SW480 (cell line): ENCODE results near the gene PAMR1.

Source experiments
- DNase-seq: peaks from one replicate; pipeline ENCODE4 v3.0.0-alpha.2; 2016; ENCODE audit warnings: low spot score

The PAMR1 gene

DNA sequence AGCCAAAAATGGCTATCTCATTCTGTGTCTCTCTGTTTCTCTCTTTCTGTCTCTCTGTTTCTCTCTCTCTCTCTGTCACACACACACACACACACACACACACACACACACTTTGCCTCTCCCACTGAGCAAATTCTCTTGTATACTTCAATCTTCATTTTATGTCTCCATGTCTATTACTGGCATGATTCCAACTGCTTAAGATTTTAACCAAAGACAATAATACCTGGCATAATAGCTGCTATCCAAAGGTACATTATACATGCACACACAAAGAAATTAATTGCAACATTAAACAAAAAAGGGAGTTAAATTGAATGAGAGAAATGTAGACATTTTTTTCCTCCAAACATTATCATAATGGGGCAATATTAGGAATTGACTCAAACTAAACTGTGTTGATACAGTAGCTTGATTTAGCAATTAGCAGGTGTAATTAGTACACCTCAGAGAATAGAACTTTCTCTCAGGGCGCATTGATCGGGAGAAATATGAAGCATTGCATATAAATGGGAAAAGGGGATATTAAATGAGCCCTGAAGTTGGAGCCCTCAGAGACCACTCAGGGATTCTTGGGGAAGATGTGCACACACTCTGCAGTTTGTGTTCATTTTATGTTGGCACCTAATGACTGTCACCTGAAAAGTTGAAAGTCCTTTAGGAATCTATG lies 88.7 kb downstream of the PAMR1 start:
- DNase-seq: no peak

DNA sequence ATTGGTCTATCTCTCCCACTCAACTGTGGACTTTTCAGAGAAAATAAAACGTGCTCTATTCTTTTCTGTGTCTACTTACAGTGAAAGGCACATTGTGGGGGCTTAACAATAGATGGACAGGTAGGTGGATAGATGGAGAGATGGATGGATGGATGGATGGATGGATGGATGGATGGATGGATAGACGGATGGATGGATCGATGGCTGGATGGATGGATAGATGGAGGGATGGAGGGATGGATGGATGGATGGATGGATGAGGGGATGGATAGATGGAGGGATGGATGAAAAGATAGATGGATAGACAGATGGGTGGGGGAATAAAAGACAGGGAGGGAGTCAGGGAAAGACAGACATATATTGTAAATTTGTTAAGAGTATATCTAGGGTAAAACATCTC lies 91.8 kb downstream of the PAMR1 start:
- DNase-seq: no peak

DNA sequence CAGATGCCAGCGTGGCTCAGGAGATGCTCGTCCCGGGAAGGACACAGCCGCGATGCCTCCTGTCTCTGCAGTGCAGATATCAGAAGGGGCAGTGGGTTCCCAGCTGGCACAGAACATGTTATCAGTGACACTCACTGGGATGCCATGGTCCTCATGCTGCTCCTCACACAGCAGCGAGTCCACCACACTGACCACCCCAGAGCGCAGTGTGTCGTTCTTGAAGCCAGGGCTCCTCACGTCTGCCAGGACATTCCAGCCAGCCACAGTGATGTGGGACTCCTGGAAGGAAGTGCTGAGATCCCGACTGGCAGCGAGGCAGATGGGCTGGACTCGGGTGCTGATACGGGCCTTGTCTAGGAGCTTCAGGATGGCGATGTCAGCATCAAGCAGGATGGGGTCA lies 93.0 kb downstream of the PAMR1 start:
- no peak for DNase-seq

DNA sequence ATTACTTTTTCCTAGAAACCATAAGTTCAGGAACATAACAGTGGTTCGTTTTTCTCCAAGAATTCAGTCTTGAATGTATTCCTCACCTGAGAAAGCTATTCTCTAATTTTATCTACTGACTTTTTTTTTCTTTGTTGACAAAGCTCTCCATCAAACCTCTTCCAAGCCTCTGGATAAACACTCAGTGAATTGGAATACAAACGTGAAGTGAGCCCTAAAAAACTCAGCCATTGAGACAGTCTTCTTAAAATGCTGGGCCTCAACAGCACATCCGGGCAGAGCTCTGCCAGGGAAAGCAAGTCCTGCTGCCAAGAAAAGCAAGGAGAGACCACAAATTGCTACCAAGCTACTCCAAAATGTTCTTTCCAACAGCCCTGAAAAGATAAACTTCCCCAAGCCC lies 98.3 kb downstream of the PAMR1 start:
- DNase-seq: no peak

DNA sequence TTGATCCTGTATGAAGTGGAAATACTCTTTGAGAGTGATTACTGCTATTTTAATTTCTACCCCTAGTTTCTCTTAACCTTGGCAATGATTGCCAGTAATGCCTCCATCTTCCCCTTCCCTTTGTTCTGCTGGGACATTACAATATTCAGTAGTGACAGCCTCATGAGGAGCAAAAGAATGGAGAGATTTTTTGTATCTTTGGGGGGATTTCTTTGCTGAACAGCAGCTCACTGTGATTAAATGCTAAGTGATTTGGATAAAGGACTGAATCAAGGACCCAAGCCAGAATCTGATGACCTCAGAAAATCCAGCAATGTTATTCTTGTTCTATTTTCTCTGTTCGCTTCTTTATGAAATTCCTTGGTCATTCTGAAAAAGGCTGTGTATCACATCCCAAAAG lies 99.1 kb downstream of the PAMR1 start:
- no peak for DNase-seq

DNA sequence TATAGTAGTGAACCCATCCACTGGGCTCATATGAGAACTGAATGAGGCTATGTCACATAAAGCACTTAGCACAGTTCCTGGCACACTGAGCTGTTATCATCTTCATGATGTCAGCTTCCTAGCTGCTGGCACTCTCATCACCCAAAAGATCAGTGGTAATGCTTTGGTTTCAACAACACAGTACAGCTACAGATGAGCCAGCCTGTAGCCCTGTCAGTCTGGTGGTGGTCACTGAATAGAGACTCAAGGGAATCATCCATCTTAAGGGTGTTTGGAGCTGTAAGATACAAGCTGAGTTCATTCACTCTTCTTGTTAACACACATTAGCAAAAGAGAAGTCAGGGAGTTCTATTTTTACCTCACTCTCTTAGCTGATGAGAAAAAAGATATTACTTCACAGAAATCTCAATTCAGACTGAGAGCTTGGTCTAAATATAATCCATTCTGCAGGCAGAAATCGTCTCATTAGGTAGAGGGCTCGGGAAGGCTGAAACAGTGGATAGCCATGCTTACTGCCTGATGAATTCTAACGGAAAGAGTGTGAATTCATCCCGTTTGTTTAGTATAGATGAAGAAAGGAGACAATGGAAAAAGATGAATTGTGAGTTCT lies 99.7 kb downstream of the PAMR1 start:
- no peak for DNase-seq

DNA sequence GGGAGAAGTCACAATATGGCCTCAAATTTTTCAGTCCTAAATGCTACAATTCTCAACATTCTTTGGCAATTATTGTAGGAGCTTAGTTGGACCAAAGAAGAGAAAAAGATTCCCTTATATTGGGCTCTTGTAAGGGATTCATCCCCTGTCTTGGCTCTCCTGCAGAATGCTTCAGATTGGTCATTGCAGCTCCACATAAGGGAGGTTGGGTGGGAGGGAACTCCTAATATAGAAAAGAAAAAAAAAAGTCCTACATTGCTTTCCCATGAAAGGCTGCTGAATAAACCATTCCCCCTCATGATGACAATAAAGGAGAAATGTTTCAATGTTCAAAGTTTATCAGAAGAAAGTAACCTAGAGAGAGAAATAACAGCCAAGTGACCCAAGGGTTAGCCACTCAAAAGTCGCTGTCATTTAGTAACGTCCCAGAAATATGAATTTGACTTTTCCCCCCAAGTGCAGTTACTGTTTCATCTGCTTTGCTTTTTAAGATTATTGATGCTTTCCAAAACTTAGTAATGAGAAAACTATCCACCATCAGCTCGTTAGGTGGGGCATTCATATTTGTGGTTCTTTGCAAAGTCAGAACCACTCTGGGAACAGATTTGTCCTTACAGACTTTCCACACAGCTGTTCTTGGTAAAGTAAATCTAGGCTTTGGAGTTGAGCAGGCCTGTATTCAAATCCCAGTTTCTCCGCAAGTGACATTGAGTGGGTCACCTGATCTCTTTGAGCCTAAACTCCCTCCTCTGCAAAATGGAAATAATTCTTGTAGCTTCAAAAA lies 101.1 kb downstream of the PAMR1 start:
- no peak for DNase-seq

DNA sequence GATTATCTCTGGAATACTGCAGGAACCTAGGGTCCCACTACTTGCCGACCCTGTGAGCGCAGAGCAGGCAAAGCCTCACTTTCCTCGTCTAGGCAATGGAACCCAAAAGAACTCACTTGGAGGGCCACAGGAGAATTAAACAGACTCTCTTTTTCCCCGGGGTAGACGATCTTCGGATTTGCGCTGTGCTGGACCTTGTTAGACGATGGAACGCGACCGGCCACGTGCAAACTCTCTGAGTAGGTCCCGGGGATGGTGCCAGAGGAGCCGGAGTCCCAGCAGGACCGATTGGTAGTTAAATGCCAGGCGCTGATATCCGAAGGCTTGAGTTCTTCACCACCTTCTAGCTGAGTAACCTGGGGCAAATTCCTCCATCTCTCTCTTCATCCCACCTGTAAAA lies 105.0 kb downstream of the PAMR1 start:
- DNase-seq: no peak

DNA sequence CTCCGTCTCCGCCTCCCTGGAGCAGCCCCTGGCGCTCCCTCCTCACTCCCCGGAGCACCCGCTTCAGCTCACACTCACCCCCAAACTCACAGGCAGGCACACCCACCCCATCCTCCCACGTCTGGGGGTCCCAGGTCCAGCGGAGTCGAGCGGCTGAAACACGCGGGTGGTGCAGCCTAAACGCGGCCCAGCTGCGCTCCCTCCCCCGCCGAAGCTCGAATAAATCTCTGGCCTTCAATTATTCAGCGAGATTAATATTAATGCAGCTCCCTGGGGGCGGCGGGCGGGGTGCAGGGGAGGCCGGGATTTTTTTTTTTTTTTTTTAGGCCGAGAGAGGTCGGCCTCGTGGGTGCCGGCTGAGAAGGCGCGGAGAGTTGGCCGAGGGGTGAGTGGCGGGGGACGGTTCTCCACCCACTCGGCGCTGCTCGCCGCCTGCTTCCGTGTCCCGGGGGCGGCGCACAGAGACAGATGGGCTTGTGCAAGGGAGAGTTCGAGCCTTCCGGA lies 105.5 kb downstream of the PAMR1 start:
- DNase-seq: no peak

DNA sequence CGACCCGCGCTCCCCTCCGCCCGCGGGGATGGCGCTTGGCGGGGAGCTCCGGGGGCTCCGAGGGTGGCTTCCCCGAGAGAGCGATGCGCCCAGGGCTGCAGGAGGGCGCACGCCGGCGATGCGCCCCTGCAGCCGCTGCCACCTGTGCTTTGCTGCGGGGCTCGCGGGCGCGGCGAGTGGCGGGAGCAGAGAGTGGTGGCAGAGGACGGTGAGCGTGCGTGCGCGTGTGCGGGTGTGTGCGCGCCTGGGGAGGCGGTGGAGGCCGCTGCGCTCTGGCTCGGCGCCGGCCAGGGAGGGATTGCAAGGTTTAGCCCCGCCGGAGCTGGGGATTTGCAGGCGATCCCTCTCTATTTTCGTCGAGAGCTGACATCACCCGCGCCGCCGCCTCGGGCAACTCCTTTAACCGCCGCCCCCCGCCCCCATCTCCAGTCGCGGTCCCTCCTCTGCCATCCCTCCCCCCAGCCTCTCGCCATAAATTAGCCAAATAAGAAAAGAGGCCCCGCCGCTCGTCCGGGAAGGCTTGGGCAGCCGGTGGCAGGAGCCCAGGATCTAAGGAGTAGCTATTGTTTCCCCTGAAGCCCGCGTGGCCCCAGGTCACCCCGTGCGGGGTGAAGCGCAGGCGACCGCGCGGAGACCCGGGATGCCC lies 106.1 kb downstream of the PAMR1 start, which contains the start of gene SLC1A2:
TSS of gene SLC1A2 (minus strand) at position 375 of the 646 bp plus-strand sequence. CDS start 592 bp downstream, outside the sequence.
- DNase-seq: peak; percentile 29

DNA sequence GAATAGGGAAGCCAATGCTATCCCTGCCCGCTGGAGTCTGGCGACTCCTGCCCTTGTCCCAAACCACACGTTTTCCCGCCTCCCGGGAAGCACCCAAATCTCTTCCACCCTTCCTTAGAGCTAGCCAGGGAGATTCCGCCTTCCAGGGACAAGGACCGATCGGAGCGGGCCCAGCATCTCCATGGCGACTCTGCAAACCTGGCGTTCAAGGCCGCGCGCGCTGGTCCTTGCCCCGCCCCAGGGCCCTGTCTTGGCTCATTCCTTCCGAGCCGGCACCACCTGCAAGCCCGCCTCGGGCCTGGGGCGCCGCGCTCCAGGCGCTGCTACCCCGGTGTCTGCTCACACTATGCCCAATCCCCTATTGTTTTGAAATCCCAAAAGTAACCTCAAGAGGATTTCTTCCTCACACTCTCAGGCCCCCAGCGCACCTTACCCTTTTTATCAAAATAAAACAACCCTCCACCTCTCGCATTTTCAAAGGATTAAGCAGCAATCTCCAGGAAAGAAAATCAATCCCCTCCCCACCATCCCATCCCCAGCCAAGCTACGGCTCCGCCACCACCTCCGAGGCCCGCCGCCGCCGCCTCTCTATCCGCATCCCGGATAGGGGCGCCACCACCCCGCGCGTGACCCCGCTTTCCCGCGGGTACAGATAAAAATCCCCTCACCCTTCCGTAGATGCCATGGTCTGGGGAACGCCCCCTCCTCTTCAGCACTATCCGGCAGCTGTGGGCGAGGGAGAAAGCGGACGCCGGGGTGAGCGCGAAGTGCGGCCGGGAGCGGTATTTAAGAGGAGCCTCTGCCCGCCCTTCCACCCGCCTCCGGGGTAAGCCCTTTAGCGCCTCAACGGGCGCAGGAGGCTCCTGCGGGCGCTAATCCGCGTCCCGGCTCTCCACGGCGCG lies 106.9 kb downstream of the PAMR1 start:
- no peak for DNase-seq

DNA sequence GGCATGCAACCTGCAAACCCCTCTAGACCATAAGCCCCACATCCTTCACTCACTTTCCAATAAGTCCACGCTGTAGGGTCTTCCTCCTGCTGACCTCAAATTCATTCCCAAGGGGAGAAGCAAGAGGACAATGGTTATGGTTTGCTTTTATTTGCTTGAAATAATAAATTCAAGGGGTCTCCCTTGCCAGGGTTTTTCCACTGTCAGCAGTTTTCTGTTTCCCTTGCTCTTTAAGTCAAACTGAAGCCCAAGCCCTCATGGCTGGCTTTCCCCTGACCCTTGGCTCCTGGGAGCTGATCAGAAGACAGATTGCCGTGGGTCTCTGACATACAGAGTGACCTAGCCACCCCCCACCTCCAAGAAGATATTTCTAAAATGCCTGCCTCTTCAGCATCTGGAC lies 109.9 kb downstream of the PAMR1 start:
- DNase-seq: no peak

DNA sequence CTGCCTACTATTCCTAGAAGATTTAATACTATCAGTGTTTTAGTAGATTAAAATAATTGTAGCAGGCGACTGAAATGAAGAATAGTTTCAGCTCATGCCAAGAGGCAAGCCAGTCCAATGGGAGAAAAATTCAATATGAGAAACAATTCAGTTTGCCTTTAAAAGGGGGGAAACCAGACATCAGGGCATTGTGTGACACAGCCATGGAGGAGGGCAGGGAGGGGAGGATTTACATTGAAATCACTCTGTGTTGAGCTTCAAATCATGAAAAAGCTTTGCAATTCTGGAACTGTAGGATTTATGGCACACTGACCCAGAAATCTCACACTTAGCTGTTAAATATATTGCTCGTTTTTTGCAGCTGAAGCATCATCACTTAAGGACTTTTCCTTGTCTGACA lies 110.6 kb downstream of the PAMR1 start:
- DNase-seq: no peak

DNA sequence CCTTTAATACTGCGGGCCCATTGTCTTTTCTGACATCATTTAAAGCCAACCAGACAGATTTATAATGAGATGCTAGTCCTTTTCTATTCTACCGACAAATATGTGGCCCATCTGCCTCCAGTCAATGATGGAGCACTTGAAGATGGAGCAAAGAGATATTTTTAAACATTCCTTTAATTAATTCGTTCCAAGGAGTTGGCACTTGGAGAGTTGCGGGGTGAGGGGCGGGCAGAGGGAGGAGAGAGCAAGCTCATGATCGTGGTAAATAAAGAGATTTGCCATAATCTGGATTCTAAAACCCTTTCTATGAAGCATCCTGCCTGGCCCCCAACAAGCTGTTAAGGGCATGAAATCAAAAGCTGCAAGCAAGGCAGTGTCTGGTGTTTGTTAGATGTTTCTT lies 111.1 kb downstream of the PAMR1 start:
- no peak for DNase-seq

DNA sequence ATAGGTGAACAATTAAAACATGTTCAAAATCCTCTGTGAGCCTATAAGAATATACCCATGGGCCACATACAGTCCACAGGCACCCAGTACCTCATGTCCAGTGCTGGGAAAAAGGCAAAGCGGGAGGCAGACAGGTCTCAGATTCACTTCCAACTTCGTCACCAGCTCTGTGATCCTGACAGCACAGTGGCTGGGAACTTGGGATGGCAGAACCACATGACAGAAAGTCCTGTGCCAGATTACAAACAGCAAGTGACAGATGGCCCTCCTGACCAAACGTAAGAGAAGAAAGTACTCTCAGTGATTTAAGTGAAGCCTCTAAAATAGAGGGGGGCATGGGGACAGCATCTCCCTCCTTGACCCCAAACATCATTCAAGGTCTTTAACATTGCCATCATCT lies 111.8 kb downstream of the PAMR1 start:
- DNase-seq: no peak

DNA sequence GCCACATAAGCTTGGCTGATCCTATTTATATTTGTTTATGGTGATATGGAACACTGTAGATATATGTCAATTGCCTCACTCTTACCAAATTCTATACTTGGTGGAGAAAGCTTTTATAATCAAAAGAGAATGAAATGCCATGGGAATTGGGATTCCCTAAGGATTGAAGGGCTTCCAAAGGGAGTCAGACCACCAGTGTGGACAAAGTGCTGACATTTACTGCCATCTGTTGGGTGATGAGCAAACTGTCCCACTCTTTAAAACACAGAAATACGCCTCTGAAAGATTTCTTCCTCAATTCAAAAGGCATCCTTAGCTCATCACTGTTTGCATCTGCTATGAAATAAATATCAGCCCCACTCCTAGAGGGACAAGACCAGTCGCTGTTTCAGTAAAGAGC lies 113.1 kb downstream of the PAMR1 start:
- peak; percentile 46 for DNase-seq

DNA sequence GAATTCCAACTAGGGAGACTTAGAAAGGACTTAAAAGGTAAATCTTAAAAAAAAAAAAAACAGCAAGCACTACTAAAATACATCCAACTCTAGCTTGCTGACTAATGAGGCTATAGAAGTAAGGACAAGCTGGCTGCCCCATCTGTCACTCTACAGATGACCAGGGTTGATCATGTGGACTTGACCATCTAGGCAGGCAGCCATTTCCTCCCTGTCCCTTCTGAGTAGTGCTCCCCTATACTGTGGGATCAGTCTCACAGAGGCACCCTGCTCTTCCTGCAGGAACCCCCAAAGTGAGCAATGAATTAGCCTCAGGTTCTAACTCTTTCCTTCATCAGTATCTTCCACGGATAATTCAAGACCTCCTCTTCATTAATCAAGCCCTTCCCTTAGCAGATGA lies 118.4 kb downstream of the PAMR1 start:
- no peak for DNase-seq

DNA sequence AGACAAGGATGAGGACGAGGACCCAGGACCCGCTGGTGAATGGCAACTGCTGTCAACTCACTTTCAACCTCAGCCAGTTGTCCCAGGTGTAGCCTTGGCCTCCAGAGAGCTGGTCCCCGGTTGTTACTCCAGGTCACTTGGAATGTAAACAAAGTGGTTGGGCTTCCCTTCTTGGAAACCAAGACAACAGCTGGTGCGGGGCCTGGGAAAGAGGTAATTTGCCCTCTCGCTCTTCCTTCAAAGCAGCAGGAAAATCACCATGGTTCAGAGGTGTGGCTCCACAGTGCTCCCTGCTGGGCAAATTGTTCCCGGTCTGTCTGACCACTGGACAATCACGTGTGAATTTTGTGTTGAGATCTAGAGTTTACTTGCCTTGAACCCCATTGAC lies 121.0 kb downstream of the PAMR1 start:
- no peak for DNase-seq

DNA sequence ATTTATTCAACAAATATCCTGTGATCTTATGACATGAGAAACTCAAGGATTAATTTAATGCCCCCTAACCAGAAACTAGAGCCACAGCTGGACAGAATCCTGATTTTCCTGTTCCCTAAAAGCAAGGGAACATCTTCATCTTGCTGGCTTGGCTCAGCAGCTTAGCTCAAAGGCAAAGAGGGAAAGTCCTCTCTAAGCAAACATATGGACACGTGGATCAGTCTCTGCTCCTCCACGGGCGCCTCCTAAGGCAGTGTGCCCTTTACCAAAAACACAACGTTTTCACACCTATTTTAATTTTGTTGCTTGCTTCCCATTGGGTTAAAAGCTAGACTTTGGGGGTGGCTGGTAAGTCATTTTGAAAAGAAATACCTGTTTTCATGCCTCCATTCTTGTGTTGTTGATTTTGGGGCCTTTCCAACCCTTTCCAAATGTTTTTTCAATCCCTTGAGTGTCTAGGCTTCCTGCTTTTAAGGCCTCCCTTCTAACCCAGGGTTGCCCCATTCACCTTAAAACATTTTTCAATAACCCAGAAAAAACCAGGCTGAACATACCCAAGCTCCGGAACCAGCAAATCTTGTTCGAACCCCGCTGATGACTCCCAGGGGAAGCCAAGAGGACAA lies 121.5 kb downstream of the PAMR1 start:
- no peak for DNase-seq

DNA sequence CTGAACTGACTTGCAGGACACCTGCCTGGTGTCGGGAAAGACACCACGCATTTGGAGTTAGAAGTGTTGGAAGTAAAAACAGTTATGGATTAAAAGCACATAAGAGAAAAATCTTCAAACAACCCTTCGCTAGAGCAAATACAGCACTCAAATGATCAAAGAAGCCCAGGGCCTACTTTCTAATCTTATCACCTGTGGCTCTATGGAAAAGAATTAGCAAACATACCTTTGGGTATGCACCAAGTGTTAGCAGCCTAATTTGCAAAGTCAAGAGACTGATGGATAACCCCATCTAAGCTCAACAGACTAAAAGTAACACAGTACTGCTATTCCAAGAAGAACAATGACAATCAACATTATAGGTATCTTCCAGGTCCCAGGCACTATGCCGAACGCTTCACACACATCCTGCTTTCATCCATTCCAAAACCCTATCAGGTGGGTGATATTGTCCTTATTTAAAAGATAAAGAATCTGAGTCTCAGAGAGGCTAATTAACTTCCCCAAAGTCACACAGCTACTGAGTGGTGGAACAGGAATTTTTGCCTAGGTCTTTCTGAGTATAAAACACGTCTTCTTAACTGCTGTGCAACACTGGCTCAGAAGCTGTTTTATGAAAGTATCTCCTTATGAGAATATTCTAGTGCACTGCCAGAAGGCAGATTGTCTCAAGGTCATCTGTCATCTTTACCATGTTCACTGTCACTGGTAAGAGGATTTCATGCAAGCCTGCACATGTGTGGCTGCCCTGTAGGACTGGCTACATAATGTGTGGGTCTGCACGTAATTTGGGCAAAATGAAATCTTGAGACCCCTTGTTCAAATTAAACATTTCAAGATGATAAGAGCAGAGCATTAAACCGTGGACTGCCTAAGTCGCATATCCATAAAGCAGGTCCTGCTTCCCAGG lies 122.4 kb downstream of the PAMR1 start:
- no peak for DNase-seq
